ENCODE measurements around the gene TMED6. TPM values are rescaled to one million over a fixed set of nuclear protein-coding genes. Genes with fewer than 3 reads are reported as not detected.
A peak's percentile ranks its signal among the peaks of the same experiment; 100 is the strongest.
"Not testable (repeated sequence)": the region's sequence is repeated elsewhere in the genome, so short reads cannot be mapped to it uniquely, and the experiment has no call there.

The TMED6 gene
- polyA plus RNA-seq, 3 donors, result 0.29 TPM; not detected in 2

DNA sequence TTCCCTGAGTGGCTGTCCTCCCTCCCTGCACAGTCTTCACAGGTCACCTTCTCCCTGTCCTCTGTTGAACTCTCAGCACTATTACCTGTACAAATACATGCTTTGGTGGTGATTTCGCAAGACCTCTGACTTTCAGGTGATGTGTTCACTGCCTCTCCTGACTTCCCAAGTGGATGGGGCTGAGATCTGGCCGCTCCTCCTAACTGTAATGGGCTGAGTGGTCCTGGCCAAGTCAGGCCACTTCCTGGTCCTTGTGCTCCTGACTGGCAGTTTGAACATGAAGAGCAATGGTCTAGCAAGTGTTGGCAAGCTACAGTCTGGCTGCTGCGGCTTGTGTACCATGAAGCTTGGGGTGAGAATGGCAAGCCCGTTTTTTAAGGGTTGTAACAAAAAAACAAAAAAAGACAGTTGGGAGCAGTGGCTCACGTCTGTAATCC lies 11.7 kb upstream of the TMED6 start:
- peaks cover 71 to 78% of the 10 kb centered on the region in 2 donors for H3K36me3 Mint-ChIP-seq
- H3K9me3 Mint-ChIP-seq, result no peaks in the 10 kb centered on the region
- intact Hi-C loops (cut with micrococcal nuclease), result no loop called here
- Histone ChIP-seq H3K4me2 (replicated peaks; ENCODE audit: extremely low read depth, low read length, poor library complexity, severe bottlenecking) (no peak overlapping the region), H3K9ac (ENCODE audit: insufficient read depth, low read length, poor library complexity, severe bottlenecking) (no peak overlapping the region), H3K27me3 (ENCODE audit: control insufficient read depth in 2 of 2, insufficient read depth in 2 of 2, low read length in 2 of 2) (no peaks in the 10 kb centered on the region), H2AFZ (ENCODE audit: insufficient read depth, low read depth, low read length, poor library complexity, severe bottlenecking) (no peak overlapping the region), H3K9me3 (replicated peaks in 1 of 2; ENCODE audit: control insufficient read depth in 1 of 2, insufficient read depth in 1 of 2, low read length in 2 of 2) (no peaks in the 10 kb centered on the region), H3K79me2 (ENCODE audit: insufficient read depth, low read length) (no peaks in the 10 kb centered on the region), H3K4me3 (replicated peaks in 1 of 3; ENCODE audit: low read depth in 2 of 3, low read length in 3 of 3) (no peak overlapping the region), H3K36me3 (replicated peaks in 1 of 2; ENCODE audit: control insufficient read depth in 1 of 2, insufficient read depth in 2 of 2, low read length in 2 of 2) (peaks cover 58 to 83% of the 10 kb centered on the region in 2 donors), H3K4me1 (ENCODE audit: control insufficient read depth in 1 of 2, insufficient read depth in 2 of 2, low read length in 2 of 2) (no peaks in the 10 kb centered on the region), H3K27ac (ENCODE audit: low read depth in 1 of 2, low read length in 2 of 2) (no peak overlapping the region), H4K20me1 (ENCODE audit: insufficient read depth, low read length) (peaks cover 18% of the 10 kb centered on the region)
- no peak for TF ChIP-seq CTCF (IDR thresholded peaks at IDR 0.05)
- no peaks in the 10 kb centered on the region for H3K4me1 Mint-ChIP-seq
- H3K27ac Mint-ChIP-seq, result peak overlapping the region in 2 of 7 donors; percentile 41 to 62
- peaks cover 0 to under 1% (median 0%) of the 10 kb centered on the region in 3 donors for H3K27me3 Mint-ChIP-seq (ENCODE audit: low read depth in 3 of 3)
- no peak for DNase-seq
- no peak overlapping the region for H3K4me3 Mint-ChIP-seq
- 97% methylated on average over 5 of the region's 5 CpGs for WGBS (ENCODE audit: insufficient coverage)

- H3K9me3 Mint-ChIP-seq; DNase-seq; H3K4me1 ChIP-seq (ENCODE audit: control insufficient read depth in 1 of 2, insufficient read depth in 2 of 2, low read length in 2 of 2); intact Hi-C loops (cut with micrococcal nuclease); H3K27ac Mint-ChIP-seq; H3K4me3 Mint-ChIP-seq; H3K9ac ChIP-seq (ENCODE audit: insufficient read depth, low read length, poor library complexity, severe bottlenecking); H3K27ac ChIP-seq (ENCODE audit: low read depth in 1 of 2, low read length in 2 of 2); H3K79me2 ChIP-seq (ENCODE audit: insufficient read depth, low read length); H3K4me1 Mint-ChIP-seq; H3K27me3 ChIP-seq (ENCODE audit: control insufficient read depth in 2 of 2, insufficient read depth in 2 of 2, low read length in 2 of 2); H3K4me2 ChIP-seq (replicated peaks; ENCODE audit: extremely low read depth, low read length, poor library complexity, severe bottlenecking); H3K4me3 ChIP-seq (replicated peaks in 1 of 3; ENCODE audit: low read depth in 2 of 3, low read length in 3 of 3); H3K27me3 Mint-ChIP-seq (ENCODE audit: low read depth in 3 of 3); H2AFZ ChIP-seq (ENCODE audit: insufficient read depth, low read depth, low read length, poor library complexity, severe bottlenecking); H3K9me3 ChIP-seq (replicated peaks in 1 of 2; ENCODE audit: control insufficient read depth in 1 of 2, insufficient read depth in 1 of 2, low read length in 2 of 2): not testable (repeated sequence)
- H3K36me3 Mint-ChIP-seq, result peaks cover 67% of the 10 kb centered on the region in 2 donors
- peaks cover 12% of the 10 kb centered on the region for H4K20me1 ChIP-seq (ENCODE audit: insufficient read depth, low read length)
- WGBS (ENCODE audit: insufficient coverage), result 95% methylated on average over 6 of the region's 9 CpGs
- H3K36me3 ChIP-seq (replicated peaks in 1 of 2; ENCODE audit: control insufficient read depth in 1 of 2, insufficient read depth in 2 of 2, low read length in 2 of 2), result peaks cover 45 to 79% of the 10 kb centered on the region in 2 donors
Observed at GRCh38 chr16:69360070-69360469, 8.5 kb upstream of the TMED6 start.
